HepG2 (cell line): Measurements from ENCODE around the gene FAM241B. TPM values are rescaled to one million over a fixed set of nuclear protein-coding genes. Genes with fewer than 3 reads are reported as not detected.
A peak's percentile ranks its signal among the peaks of the same experiment; 100 is the strongest.

Experiments
- ATF7-NPFF ChIP-seq: sonication (generic); formaldehyde crosslinking; IDR thresholded peaks from 2 replicates; pipeline ENCODE4 v1.8.1; 2023; ENCODE audit warnings: mild to moderate bottlenecking, low read depth, missing genetic modification reagents, moderate library complexity
- CTCF ChIP-seq: sonication (generic); formaldehyde crosslinking; IDR thresholded peaks from 2 replicates; pipeline ENCODE4 v1.5.0; 2020; ENCODE audit warnings: mild to moderate bottlenecking, missing genetic modification reagents, moderate library complexity
- ETV6 ChIP-seq: sonication (generic); formaldehyde crosslinking; conservative IDR thresholded peaks from 2 replicates; pipeline ENCODE4 v1.4.0; 2020; ENCODE audit warnings: missing genetic modification reagents
- RFXANK ChIP-seq: IDR thresholded peaks from 2 replicates; pipeline ENCODE4 v1.6.1; 2016
- RFXAP ChIP-seq: sonication (generic); formaldehyde crosslinking; IDR thresholded peaks from 2 replicates; pipeline ENCODE4 v1.4.0; 2020; ENCODE audit warnings: missing genetic modification reagents, borderline replicate concordance
- SIX1 ChIP-seq: sonication (generic); formaldehyde crosslinking; IDR thresholded peaks from 2 replicates; pipeline ENCODE4 v1.4.0; 2020; ENCODE audit warnings: missing genetic modification reagents, borderline replicate concordance
- SNAPC4 ChIP-seq: sonication (generic); formaldehyde crosslinking; IDR thresholded peaks from 2 replicates; pipeline ENCODE4 v1.4.0; 2020; ENCODE audit warnings: mild to moderate bottlenecking, missing genetic modification reagents
- ZEB1 ChIP-seq: IDR thresholded peaks from 2 replicates; pipeline ENCODE4 v1.6.1; 2012; ENCODE audit warnings: mild to moderate bottlenecking, low read depth, inconsistent platforms; ENCODE audit not compliant: insufficient replicate concordance
- ZNF280B ChIP-seq: sonication (generic); formaldehyde crosslinking; IDR thresholded peaks from 2 replicates; pipeline ENCODE4 v1.5.0; 2020; ENCODE audit warnings: missing genetic modification reagents, mild to moderate bottlenecking, borderline replicate concordance
- ZNF451 ChIP-seq: sonication (generic); formaldehyde crosslinking; IDR thresholded peaks from 2 replicates; pipeline ENCODE4 v1.5.0; 2020; ENCODE audit warnings: mild to moderate bottlenecking, missing genetic modification reagents
- ZNF510 ChIP-seq: sonication (generic); formaldehyde crosslinking; IDR thresholded peaks from 2 replicates; pipeline ENCODE4 v1.4.0; 2020; ENCODE audit warnings: low read depth, mild to moderate bottlenecking, missing genetic modification reagents
- ZNF782 ChIP-seq: sonication (generic); formaldehyde crosslinking; IDR thresholded peaks from 2 replicates; pipeline ENCODE4 v1.4.0; 2020; ENCODE audit warnings: missing genetic modification reagents, mild to moderate bottlenecking, borderline replicate concordance
- polyA plus RNA-seq, 8 experiments: library from polyadenylated mRNA; depleted of rRNA in 3 of 8; stranded (reverse) in 7 of 8; unstranded in 1 of 8; fragments of >200 nt; fragmentation: Illumina TruSeq in 4 of 8; extraction: Trizol in 4 of 8; gene quantifications; 2 replicates each; pipeline versions ENCODE4 v1.2.1 to v1.2.3, GENCODE V29; 2011 to 2016; ENCODE audit warnings: low read depth in 4 of 8, missing spikeins in 1 of 8, mixed read lengths in 1 of 8; ENCODE audit not compliant: insufficient read depth in 1 of 8
- total RNA-seq, 5 experiments: library from RNA; depleted of rRNA; stranded (reverse); fragments of >200 nt; fragmentation: Illumina TruSeq; extraction: Trizol; gene quantifications; 2 replicates each; pipeline ENCODE4 v1.2.3, GENCODE V29; 2016; ENCODE audit warnings: low read depth in 1 of 5
- TF ChIP-seq, protein P1 (sequence below): sonication (generic); formaldehyde crosslinking; IDR thresholded peaks from 2 replicates; pipeline ENCODE4 v1.4.0; 2020; ENCODE audit warnings: missing genetic modification reagents
- TF ChIP-seq, protein P2 (sequence below): sonication (generic); formaldehyde crosslinking; IDR thresholded peaks from 2 replicates; pipeline ENCODE4 v1.4.0; 2020; ENCODE audit warnings: missing genetic modification reagents

The FAM241B gene
- total and polyA plus RNA-seq, 2 of the 13 experiments (the other 11 are each of a cell fraction or from before 2014, with no cell fraction given) = 1.9 to 4.0 TPM

DNA sequence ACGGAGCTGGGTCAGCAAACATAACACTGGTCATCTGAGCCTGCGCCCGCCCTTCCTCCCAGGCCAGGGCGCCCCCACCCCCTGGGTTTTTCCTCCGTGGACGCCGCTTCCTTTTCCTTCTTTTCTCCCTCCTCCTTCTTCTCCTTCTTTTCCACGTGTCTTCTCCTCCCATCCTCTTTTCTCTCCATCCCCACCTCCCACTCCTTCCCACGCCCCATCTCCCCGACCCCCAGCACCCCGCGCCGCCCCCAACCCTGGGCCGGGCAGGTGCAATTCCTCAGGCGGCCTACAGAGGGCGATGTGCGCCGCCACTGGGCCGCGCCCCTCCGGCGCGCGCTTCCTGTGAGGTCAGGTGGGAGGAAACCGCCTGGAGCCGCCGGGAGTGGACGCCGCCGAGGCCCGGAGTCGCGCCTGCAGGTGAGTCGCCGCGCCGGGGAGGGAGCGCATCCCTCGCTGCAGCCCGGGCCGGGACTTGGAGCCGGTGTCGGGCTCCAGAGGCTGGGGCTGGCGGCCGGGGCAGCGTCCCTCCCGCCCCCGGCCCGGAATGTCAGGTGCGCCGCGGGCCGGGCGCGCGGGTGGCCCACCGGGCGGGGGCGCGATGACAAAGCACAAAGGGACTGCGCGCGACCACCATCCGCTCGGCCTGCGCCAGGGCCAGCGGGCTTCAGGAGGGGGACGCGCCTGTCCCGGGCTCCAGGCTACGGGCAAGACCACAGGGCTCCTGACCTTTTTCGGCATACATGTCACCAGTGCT is at the start of gene FAM241B (continued):
- TF ChIP-seq SNAPC4 (no peak), RFXAP (CRISPR knock-in tag) (0 out of 2 replicates have a peak, but pooled peaks have one; percentile 33), CTCF (CRISPR knock-in tag) (peak; percentile 81), SIX1 (CRISPR knock-in tag) (no peak), ZNF510 (CRISPR knock-in tag) (no peak), ETV6 (no peak), ZNF782 (CRISPR knock-in tag) (no peak), ZNF451 (no peak), RFXANK (CRISPR knock-in tag) (no peak), ATF7-NPFF (0 out of 2 replicates have a peak, but pooled peaks have one; percentile 48), ZNF280B (CRISPR knock-in tag) (no peak), ZEB1 (no peak)
- TF ChIP-seq, protein P1, sequence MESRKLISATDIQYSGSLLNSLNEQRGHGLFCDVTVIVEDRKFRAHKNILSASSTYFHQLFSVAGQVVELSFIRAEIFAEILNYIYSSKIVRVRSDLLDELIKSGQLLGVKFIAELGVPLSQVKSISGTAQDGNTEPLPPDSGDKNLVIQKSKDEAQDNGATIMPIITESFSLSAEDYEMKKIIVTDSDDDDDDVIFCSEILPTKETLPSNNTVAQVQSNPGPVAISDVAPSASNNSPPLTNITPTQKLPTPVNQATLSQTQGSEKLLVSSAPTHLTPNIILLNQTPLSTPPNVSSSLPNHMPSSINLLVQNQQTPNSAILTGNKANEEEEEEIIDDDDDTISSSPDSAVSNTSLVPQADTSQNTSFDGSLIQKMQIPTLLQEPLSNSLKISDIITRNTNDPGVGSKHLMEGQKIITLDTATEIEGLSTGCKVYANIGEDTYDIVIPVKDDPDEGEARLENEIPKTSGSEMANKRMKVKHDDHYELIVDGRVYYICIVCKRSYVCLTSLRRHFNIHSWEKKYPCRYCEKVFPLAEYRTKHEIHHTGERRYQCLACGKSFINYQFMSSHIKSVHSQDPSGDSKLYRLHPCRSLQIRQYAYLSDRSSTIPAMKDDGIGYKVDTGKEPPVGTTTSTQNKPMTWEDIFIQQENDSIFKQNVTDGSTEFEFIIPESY (CRISPR knock-in tag) = no peak
- TF ChIP-seq, protein P2, sequence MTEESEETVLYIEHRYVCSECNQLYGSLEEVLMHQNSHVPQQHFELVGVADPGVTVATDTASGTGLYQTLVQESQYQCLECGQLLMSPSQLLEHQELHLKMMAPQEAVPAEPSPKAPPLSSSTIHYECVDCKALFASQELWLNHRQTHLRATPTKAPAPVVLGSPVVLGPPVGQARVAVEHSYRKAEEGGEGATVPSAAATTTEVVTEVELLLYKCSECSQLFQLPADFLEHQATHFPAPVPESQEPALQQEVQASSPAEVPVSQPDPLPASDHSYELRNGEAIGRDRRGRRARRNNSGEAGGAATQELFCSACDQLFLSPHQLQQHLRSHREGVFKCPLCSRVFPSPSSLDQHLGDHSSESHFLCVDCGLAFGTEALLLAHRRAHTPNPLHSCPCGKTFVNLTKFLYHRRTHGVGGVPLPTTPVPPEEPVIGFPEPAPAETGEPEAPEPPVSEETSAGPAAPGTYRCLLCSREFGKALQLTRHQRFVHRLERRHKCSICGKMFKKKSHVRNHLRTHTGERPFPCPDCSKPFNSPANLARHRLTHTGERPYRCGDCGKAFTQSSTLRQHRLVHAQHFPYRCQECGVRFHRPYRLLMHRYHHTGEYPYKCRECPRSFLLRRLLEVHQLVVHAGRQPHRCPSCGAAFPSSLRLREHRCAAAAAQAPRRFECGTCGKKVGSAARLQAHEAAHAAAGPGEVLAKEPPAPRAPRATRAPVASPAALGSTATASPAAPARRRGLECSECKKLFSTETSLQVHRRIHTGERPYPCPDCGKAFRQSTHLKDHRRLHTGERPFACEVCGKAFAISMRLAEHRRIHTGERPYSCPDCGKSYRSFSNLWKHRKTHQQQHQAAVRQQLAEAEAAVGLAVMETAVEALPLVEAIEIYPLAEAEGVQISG = 0 out of 2 replicates have a peak, but pooled peaks have one; percentile 52
